Measurements from ENCODE around the gene KIAA1958. TPM values are rescaled to one million over a fixed set of nuclear protein-coding genes. Genes with fewer than 3 reads are reported as not detected.

The KIAA1958 gene
- total RNA-seq, result 10 to 100 TPM in 1 of 2 donors, 1 to 10 TPM in 1; 9.0 to 10.6 TPM

- H3K4me3 ChIP-seq, result peak within 1 kb of the TSS; percentile 86
- TF ChIP-seq CTCF (IDR thresholded peaks at IDR 0.05), result no peak
- peak within 1 kb of the TSS; percentile 83 to 88 for H3K9ac ChIP-seq (ENCODE audit: low read depth in 2 of 2, low read length in 2 of 2)
- intact Hi-C loops (cut with DNase I), result no loop called here
- peak; percentile 87 for DNase-seq
- H3K27me3 ChIP-seq, result no peaks in the 10 kb centered on the region
- H3K27ac ChIP-seq, result peak within 1 kb of the TSS; percentile 63
- H3K4me1 ChIP-seq, result no peaks in the 10 kb centered on the region
- H3K9me3 ChIP-seq, result no peaks in the 10 kb centered on the region
- H3K36me3 ChIP-seq, result no peaks in the 10 kb centered on the region
These were observed at the start of gene KIAA1958 for GRCh38 chr9:112486221-112487007. Gene KIAA1958, plus strand, starts transcription at chr9:112486827. Its CDS starts 87,254 bp downstream, at chr9:112574081.

- Histone ChIP-seq H3K27ac (no peak overlapping the region), H3K4me1 (no peaks in the 10 kb centered on the region), H3K36me3 (no peaks in the 10 kb centered on the region), H3K9ac (ENCODE audit: low read depth in 2 of 2, low read length in 2 of 2) (no peak overlapping the region), H3K4me3 (no peak overlapping the region), H3K9me3 (no peaks in the 10 kb centered on the region), H3K27me3 (no peaks in the 10 kb centered on the region)
- TF ChIP-seq CTCF (IDR thresholded peaks at IDR 0.05), result no peak
- DNase-seq, result no peak
- intact Hi-C loops (cut with DNase I), result no loop called here
These were observed 49.2 kb upstream of the KIAA1958 start for GRCh38 chr9:112437406-112437805.

- Histone ChIP-seq H3K36me3 (no peaks in the 10 kb centered on the region), H3K27ac (no peak overlapping the region), H3K9ac (ENCODE audit: low read depth in 2 of 2, low read length in 2 of 2) (no peak overlapping the region), H3K27me3 (no peaks in the 10 kb centered on the region), H3K4me3 (no peak overlapping the region), H3K4me1 (no peaks in the 10 kb centered on the region), H3K9me3 (no peaks in the 10 kb centered on the region)
- intact Hi-C loops (cut with DNase I), result no loop called here
- TF ChIP-seq CTCF (IDR thresholded peaks at IDR 0.05), result no peak
- DNase-seq, result no peak
These were observed 47.5 kb upstream of the KIAA1958 start for GRCh38 chr9:112439171-112439570.

- no peak overlapping the region for H3K9ac ChIP-seq (ENCODE audit: low read depth in 2 of 2, low read length in 2 of 2)
- H3K4me1 ChIP-seq, result no peaks in the 10 kb centered on the region
- no peaks in the 10 kb centered on the region for H3K36me3 ChIP-seq
- no peaks in the 10 kb centered on the region for H3K9me3 ChIP-seq
- no peak for DNase-seq
- H3K27ac ChIP-seq, result no peak overlapping the region
- H3K4me3 ChIP-seq, result no peak overlapping the region
- intact Hi-C loops (cut with DNase I), result no loop called here
- TF ChIP-seq CTCF (IDR thresholded peaks at IDR 0.05), result no peak
- H3K27me3 ChIP-seq, result no peaks in the 10 kb centered on the region
These were observed 46.8 kb upstream of the KIAA1958 start for GRCh38 chr9:112439825-112440224.

GRCh38 chr9:112443200-112443599, 43.4 kb upstream of the KIAA1958 start:
- Histone ChIP-seq H3K9me3 (no peaks in the 10 kb centered on the region), H3K36me3 (no peaks in the 10 kb centered on the region), H3K4me1 (no peaks in the 10 kb centered on the region), H3K4me3 (no peak overlapping the region), H3K27me3 (no peaks in the 10 kb centered on the region), H3K9ac (ENCODE audit: low read depth in 2 of 2, low read length in 2 of 2) (no peak overlapping the region), H3K27ac (no peak overlapping the region)
- intact Hi-C loops (cut with DNase I), result no loop called here
- TF ChIP-seq CTCF (IDR thresholded peaks at IDR 0.05), result no peak
- no peak for DNase-seq
